ENCODE results near the gene LRAT. TPM values are rescaled to one million over a fixed set of nuclear protein-coding genes. Genes with fewer than 3 reads are reported as not detected.

LRAT gene
- total and polyA plus RNA-seq, 2 of the 8 experiments (the other 6 are each of a cell fraction or from before 2014, with no cell fraction given): 4.3 to 10.3 TPM

DNA sequence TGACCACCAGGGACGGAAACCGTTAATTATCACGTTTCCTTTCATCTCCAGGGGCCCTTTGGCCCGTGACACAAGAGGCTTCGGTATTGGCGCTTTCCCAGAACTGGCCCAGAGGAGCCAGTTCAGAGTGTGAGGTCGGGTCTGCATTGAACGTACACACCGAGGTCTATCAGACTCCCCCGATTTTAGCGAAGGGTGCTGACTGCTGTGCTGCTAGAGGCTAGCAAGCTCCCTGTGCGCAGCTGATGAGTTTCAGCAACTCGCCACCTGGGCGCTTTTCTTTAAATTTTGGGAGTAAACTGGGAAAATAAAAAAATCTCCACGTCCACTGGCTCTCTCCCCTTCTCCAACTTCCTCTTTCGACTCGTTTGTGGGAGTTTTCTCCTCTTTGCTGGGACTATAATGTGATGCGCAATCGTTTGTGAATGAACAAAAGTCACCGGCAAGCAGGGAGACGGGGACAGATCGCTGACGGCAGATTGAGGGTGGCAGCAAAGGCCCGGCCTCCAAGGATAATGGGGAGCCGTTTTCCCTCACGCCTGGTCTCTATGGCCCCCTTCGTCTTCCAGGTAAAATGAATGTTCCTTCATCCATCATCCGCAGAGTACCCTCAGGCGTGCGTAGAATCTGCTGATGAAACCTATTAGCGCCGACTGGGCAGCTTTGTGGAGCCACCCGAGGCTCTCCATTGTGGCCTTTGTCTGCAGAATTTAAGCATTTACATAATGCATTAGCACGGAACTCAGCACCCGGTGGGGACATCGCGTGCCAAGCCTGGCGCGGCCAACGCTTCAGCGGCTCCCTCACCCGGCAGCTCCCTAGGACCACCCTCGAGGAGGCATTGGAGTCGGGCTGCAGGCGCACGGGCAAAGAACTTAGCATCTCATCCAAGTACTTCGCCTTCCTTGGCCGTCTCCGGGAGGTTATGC is 1.6 kb upstream of the LRAT start (continued):
- TF ChIP-seq YY1 (IDR thresholded peaks at IDR 0.05; ENCODE audit: low read depth, low read length): 0 out of 2 replicates have a peak, but pooled peaks have one; percentile 17
- TF ChIP-seq EP300 (IDR thresholded peaks at IDR 0.05; ENCODE audit: borderline replicate concordance in 1 of 2, low read depth in 2 of 2, low read length in 2 of 2): peak in 1 of 2 experiments; percentile 57; a peak in 1 of 3 replicates
- 0 out of 4 replicates have a peak, but pooled peaks have one; percentile 32 to 60 for TF ChIP-seq HDAC2 (IDR thresholded peaks at IDR 0.05; ENCODE audit: borderline replicate concordance in 1 of 2, low read depth in 2 of 2, low read length in 2 of 2)
- TF ChIP-seq PHF8 (conservative IDR thresholded peaks at IDR 0.05; ENCODE audit: low read depth, low read length): 0 out of 2 replicates have a peak, but pooled peaks have one; percentile 3
- peak; percentile 47 for TF ChIP-seq ASH2L (IDR thresholded peaks at IDR 0.05; ENCODE audit: low read length)
